ENCODE results near the gene YAE1.

DNA sequence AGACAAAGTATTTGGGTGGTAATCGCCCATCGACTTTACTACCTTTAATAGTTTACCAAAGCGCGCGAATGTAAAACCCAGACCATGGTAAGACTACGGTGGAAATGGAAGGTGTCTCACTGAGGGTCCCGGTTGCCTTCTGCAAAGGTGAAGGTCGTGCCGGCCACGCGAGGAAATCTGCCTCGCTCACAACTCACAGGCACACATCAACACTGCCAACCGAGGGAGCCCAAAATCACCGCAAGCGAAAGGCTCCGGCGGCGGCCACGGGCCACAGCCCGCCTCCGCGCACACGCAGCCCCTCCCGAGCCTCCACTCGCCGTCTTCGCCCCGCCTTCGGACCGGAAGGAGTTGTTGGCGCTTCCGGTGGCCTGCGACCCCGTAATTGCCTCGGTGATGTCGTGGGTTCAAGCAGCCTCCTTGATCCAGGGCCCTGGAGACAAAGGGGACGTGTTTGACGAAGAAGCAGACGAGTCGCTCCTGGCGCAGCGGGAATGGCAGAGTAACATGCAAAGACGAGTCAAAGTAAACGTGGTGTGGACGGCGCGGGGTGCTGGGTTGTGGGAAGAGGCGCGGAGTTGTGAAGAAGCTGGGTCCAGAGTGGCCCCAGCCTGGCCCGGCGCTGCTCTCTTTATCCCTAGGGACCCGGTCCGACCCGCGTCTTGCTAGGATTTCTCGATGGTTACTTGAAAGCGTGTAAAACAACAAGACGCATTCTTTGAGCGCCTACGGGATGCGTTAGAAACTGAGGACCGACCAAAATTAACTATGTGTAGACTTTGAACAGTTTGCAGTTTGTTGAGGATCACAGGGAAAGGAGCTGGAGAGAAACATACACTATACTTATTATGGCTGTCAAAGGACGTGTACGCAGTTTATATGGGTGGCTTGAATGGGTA lies at the start of gene YAE1:
- TF ChIP-seq, protein P1, sequence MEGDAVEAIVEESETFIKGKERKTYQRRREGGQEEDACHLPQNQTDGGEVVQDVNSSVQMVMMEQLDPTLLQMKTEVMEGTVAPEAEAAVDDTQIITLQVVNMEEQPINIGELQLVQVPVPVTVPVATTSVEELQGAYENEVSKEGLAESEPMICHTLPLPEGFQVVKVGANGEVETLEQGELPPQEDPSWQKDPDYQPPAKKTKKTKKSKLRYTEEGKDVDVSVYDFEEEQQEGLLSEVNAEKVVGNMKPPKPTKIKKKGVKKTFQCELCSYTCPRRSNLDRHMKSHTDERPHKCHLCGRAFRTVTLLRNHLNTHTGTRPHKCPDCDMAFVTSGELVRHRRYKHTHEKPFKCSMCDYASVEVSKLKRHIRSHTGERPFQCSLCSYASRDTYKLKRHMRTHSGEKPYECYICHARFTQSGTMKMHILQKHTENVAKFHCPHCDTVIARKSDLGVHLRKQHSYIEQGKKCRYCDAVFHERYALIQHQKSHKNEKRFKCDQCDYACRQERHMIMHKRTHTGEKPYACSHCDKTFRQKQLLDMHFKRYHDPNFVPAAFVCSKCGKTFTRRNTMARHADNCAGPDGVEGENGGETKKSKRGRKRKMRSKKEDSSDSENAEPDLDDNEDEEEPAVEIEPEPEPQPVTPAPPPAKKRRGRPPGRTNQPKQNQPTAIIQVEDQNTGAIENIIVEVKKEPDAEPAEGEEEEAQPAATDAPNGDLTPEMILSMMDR (IDR thresholded peaks at IDR 0.05): no peak
- TF ChIP-seq EP300 (IDR thresholded peaks at IDR 0.05) (no peak), POLR2AphosphoS5 (IDR thresholded peaks at IDR 0.05) (peak; percentile 84 to 91), POLR2A (IDR thresholded peaks at IDR 0.05; ENCODE audit: low read depth) (peak; percentile 55)
